Suprapubic skin (tissue), 4 donors: Measurements from ENCODE around the gene PROKR1.

Experiments
- POLR2A ChIP-seq, 2 donors: fragments of 450-650 bp; IDR thresholded peaks; one replicate each; pipeline ENCODE4 v1.6.1; 2017; ENCODE audit warnings: antibody characterized with exemption in 2 of 2, mild to moderate bottlenecking in 2 of 2, moderate library complexity in 2 of 2
- POLR2AphosphoS5 ChIP-seq, 3 donors: sonication (generic); formaldehyde crosslinking; IDR thresholded peaks; one replicate each; pipeline ENCODE4 v1.6.1; 2017; ENCODE audit warnings: antibody characterized with exemption in 3 of 3

DNA sequence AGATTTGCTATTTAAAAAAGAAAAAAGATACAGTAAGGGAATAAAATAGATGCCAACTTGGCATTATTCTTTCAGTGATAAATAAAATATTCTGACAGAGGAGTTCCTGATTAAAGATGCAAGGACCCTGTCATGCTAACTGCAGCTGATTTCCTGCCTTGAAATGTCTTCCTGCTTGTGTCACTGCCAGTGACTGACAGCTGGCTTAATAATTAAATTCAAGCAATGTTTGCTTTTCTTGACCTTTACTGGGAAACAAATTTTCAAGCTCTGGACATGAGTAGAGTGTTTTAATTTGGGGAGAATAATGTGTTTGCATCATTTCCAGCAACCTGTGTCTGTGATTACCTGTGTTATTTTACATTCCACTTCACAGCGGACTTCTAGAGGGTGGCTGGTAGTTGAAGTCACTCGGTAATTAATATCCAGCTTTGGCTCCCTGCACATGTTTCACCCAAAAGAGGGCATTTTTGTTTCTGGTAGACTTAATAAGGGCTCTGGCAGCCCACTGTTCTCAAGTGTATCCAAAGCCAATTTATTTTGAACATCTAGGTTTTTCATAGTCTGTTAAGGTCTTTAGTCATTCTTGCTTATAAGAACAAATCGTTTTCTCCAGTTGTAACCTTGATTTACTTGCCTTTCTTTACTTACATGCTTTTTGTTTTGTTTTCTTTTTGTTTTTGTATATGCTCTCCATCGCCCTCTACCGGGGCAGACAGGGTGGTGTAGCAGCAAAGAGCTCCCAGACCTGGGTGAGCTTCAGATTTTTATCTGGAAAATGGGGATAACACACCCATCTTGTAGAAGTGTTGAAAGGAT lies 48.5 kb upstream of the PROKR1 start:
- TF ChIP-seq POLR2AphosphoS5 (IDR thresholded peaks at IDR 0.05), result no peak
- TF ChIP-seq POLR2A (IDR thresholded peaks at IDR 0.05), result no peak
